Sigmoid colon (tissue), 7 donors: Measurements from ENCODE around the gene CPVL. TPM values are rescaled to one million over a fixed set of nuclear protein-coding genes. Genes with fewer than 3 reads are reported as not detected.

Experiments
- DNase-seq: peaks from one replicate; pipeline ENCODE4 v3.0.0-alpha.2; 2019
- H3K27ac ChIP-seq, 4 donors: fragments of 200-600 bp; sonication (generic); one replicate each; pipeline ENCODE4 v1.5.1; 2016 to 2019; ENCODE audit warnings: mild to moderate bottlenecking in 1 of 4
- H3K27me3 ChIP-seq, 3 donors: fragments of 200-600 bp; sonication (generic); one replicate each; pipeline ENCODE4 v1.5.1; 2019; ENCODE audit warnings: mild to moderate bottlenecking in 1 of 3
- H3K36me3 ChIP-seq, 4 donors: fragments of 200-600 bp; sonication (generic); one replicate each; pipeline ENCODE4 v1.5.1; 2016 to 2019
- H3K4me1 ChIP-seq, 4 donors: fragments of 200-600 bp; sonication (generic); one replicate each; pipeline ENCODE4 v1.5.1; 2017 to 2019
- H3K4me3 ChIP-seq, 4 donors: fragments of 200-600 bp; sonication (generic); one replicate each; pipeline ENCODE4 v1.5.1; 2017 to 2019; ENCODE audit warnings: mild to moderate bottlenecking in 2 of 4, moderate library complexity in 1 of 4
- H3K9me3 ChIP-seq, 4 donors: fragments of 200-600 bp in 3 of 4; sonication (generic) in 3 of 4; one replicate each; pipeline versions ENCODE4 v1.5.1 to v1.6.1; 2013 to 2019
- EP300 ChIP-seq, 4 donors: sonication (generic); formaldehyde crosslinking; IDR thresholded peaks; one replicate each; pipeline ENCODE4 v1.6.1; 2017; ENCODE audit warnings: antibody characterized with exemption in 4 of 4
- POLR2A ChIP-seq, 2 donors: fragments of 450-650 bp; IDR thresholded peaks; one replicate each; pipeline ENCODE4 v1.6.1; 2016; ENCODE audit warnings: antibody characterized with exemption in 2 of 2, mild to moderate bottlenecking in 2 of 2, moderate library complexity in 2 of 2
- POLR2AphosphoS5 ChIP-seq, 4 donors: sonication (generic); formaldehyde crosslinking; IDR thresholded peaks; one replicate each; pipeline ENCODE4 v1.6.1; 2017; ENCODE audit warnings: antibody characterized with exemption in 4 of 4
- WGBS, 2 donors: extraction: QIAGEN DNeasy Blood & Tissue Kit; methylation state at CpG; one replicate each; pipeline ENCODE4 v1.1.7; 2013; 5-methylcytosine and 5-hydroxymethylcytosine counted together
- intact Hi-C: fragments of 100-400 bp; cut with DNase I; formaldehyde crosslinking; loops from one replicate; pipeline ENCODE4 v1.15.1; 2023
- polyA plus RNA-seq, 3 donors: library from polyadenylated mRNA; stranded (reverse); fragments of 200-250 nt; gene quantifications; one replicate each; pipeline ENCODE4 v1.2.3, GENCODE V29; 2013
- total RNA-seq, 4 donors: library from RNA; depleted of rRNA; stranded (reverse); fragments of >200 nt; gene quantifications; one replicate each; pipeline ENCODE4 v1.1.0, GENCODE V29; 2016
- TF ChIP-seq, protein P1 (sequence below), 4 experiments: fragments of 450-650 bp in 3 of 4; fragments of 200-600 bp in 1 of 4; IDR thresholded peaks; one replicate each; pipeline ENCODE4 v1.5.1; 2016 to 2019; ENCODE audit warnings: antibody characterized with exemption in 4 of 4, mild to moderate bottlenecking in 3 of 4, moderate library complexity in 2 of 4
- donor health status: healthy with polysubstance abuse.
- donor health status: Bipolar disorder and iron deficiency.
- donor health status: healthy.

CPVL gene
- total and polyA plus RNA-seq, 7 donors, result 5.4 to 38.8 (median 20.0) TPM

GRCh38 chr7:28964056-28964455 lies 182.3 kb downstream of the CPVL start:
- intact Hi-C loops, result no loop called here
- H3K27me3 ChIP-seq, result no peaks in the 10 kb centered on the region
- DNase-seq, result no peak
- no peak overlapping the region for H3K27ac ChIP-seq
- H3K4me1 ChIP-seq, result no peaks in the 10 kb centered on the region
- H3K36me3 ChIP-seq, result no peaks in the 10 kb centered on the region
- TF ChIP-seq, protein P1, sequence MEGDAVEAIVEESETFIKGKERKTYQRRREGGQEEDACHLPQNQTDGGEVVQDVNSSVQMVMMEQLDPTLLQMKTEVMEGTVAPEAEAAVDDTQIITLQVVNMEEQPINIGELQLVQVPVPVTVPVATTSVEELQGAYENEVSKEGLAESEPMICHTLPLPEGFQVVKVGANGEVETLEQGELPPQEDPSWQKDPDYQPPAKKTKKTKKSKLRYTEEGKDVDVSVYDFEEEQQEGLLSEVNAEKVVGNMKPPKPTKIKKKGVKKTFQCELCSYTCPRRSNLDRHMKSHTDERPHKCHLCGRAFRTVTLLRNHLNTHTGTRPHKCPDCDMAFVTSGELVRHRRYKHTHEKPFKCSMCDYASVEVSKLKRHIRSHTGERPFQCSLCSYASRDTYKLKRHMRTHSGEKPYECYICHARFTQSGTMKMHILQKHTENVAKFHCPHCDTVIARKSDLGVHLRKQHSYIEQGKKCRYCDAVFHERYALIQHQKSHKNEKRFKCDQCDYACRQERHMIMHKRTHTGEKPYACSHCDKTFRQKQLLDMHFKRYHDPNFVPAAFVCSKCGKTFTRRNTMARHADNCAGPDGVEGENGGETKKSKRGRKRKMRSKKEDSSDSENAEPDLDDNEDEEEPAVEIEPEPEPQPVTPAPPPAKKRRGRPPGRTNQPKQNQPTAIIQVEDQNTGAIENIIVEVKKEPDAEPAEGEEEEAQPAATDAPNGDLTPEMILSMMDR (IDR thresholded peaks at IDR 0.05), result no peak
- no peak for TF ChIP-seq POLR2A (IDR thresholded peaks at IDR 0.05)
- no peak for TF ChIP-seq POLR2AphosphoS5 (IDR thresholded peaks at IDR 0.05)
- TF ChIP-seq EP300 (IDR thresholded peaks at IDR 0.05), result no peak
- no peak overlapping the region for H3K4me3 ChIP-seq
- WGBS, 2 donors, result 67 to 82% methylated on average over 2 of the region's 2 CpGs
- no peaks in the 10 kb centered on the region for H3K9me3 ChIP-seq

- 87 to 94% methylated on average over 5 of the region's 5 CpGs for WGBS, 2 donors
- peaks cover 0 to 9% (median 2%) of the 10 kb centered on the region in 3 donors for H3K27me3 ChIP-seq
- peaks cover 0 to 20% (median 16%) of the 10 kb centered on the region in 4 donors for H3K4me1 ChIP-seq
- TF ChIP-seq POLR2AphosphoS5 (IDR thresholded peaks at IDR 0.05), result no peak
- no peak for TF ChIP-seq EP300 (IDR thresholded peaks at IDR 0.05)
- TF ChIP-seq POLR2A (IDR thresholded peaks at IDR 0.05), result no peak
- TF ChIP-seq, protein P1 (IDR thresholded peaks at IDR 0.05), result no peak
- no peak overlapping the region for H3K27ac ChIP-seq
- no peaks in the 10 kb centered on the region for H3K9me3 ChIP-seq
- intact Hi-C loops, result no loop called here
- H3K4me3 ChIP-seq, result no peak overlapping the region
- no peaks in the 10 kb centered on the region for H3K36me3 ChIP-seq
- no peak for DNase-seq
Measured at GRCh38 chr7:28961972-28962371, 184.4 kb downstream of the CPVL start.

- H3K9me3 ChIP-seq, result no peaks in the 10 kb centered on the region
- no peak overlapping the region for H3K4me3 ChIP-seq
- intact Hi-C loops, result no loop called here
- H3K36me3 ChIP-seq, result no peaks in the 10 kb centered on the region
- peaks cover 0 to 37% (median 34%) of the 10 kb centered on the region in 4 donors for H3K4me1 ChIP-seq
- no peak overlapping the region for H3K27ac ChIP-seq
- H3K27me3 ChIP-seq, result peaks cover 16 to 26% (median 19%) of the 10 kb centered on the region in 3 donors
- TF ChIP-seq POLR2AphosphoS5 (IDR thresholded peaks at IDR 0.05), result no peak
- no peak for TF ChIP-seq POLR2A (IDR thresholded peaks at IDR 0.05)
- TF ChIP-seq, protein P1 (IDR thresholded peaks at IDR 0.05), result no peak
- TF ChIP-seq EP300 (IDR thresholded peaks at IDR 0.05), result no peak
- WGBS, 2 donors, result 78 to 89% methylated on average over 7 of the region's 7 CpGs
- no peak for DNase-seq
Measured at GRCh38 chr7:28960071-28960840, 186.1 kb downstream of the CPVL start.

GRCh38 chr7:28958980-28959347 lies 187.4 kb downstream of the CPVL start:
- 69 to 71% methylated on average over 6 of the region's 6 CpGs for WGBS, 2 donors
- intact Hi-C loops, result loop anchor here (10.0 kb wide), 1 partner anchor 146 kb away; no protein-coding TSS in a partner anchor
- TF ChIP-seq POLR2A (IDR thresholded peaks at IDR 0.05) (no peak), POLR2AphosphoS5 (IDR thresholded peaks at IDR 0.05) (no peak), EP300 (IDR thresholded peaks at IDR 0.05) (no peak)
- TF ChIP-seq, protein P1 (IDR thresholded peaks at IDR 0.05), result no peak
- no peak for DNase-seq
- H3K4me3 ChIP-seq, result peak overlapping the region in 2 of 4 donors; percentile 44 to 58
- peaks cover 0 to 45% (median 39%) of the 10 kb centered on the region in 4 donors for H3K4me1 ChIP-seq
- peaks cover 16 to 38% (median 25%) of the 10 kb centered on the region in 3 donors for H3K27me3 ChIP-seq
- H3K36me3 ChIP-seq, result no peaks in the 10 kb centered on the region
- H3K9me3 ChIP-seq, result no peaks in the 10 kb centered on the region
- H3K27ac ChIP-seq, result peak overlapping the region in 3 of 4 donors; percentile 50 to 73 (median 69)
